HG02678 (cell line): ENCODE results near the gene PLCL2.

Experiments used
- ATAC-seq: cut with Tn5 transposase; IDR thresholded peaks from one replicate; pipeline ENCODE4 v1.9.1; 2021; ENCODE audit warnings: mild to moderate bottlenecking, moderate library complexity; ENCODE audit not compliant: unreplicated experiment

PLCL2 gene

DNA sequence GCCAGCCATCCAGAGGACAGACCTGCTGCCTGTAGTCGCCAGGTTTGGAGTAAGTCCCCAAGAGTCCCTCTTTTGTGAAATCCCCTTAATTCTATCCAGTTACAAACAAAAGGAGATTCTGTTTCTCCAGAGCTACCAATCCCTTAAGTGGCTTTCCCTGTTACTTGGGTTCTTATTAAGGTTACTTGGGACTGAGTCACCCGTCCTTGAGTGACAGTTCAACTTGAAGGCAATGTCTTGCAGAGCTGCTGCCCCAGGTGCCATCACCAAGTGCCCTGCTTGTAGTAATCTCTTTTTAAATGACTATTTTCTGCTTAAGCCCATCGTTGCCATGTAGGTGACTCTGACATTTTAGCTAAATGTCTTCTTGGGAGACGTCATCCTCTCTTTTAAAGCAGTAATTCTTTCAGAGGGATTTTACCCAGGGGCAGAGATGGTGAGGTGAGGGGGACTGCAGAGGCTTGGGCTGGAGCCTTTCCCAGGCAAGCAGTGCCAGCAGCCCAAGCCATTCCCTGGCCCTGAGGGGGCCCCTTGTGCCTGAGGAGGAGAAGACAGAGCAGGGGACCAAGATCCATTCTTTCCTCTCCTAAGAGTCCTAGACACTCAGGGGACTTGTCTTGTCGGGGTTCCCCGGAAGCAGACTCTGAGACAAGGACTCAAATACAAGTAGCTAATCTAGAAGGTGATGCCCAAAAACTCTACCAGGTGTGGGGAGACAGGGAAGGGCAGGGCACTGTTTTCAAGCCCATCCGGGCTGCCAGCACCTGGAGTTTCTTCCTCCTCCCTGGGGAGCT, 253.7 kb downstream of the PLCL2 start:
- ATAC-seq = no peak
